Osteoblast (primary cell): ENCODE data around the gene FAM184A. TPM values are rescaled to one million over a fixed set of nuclear protein-coding genes. Genes with fewer than 3 reads are reported as not detected.
A peak's percentile ranks its signal among the peaks of the same experiment; 100 is the strongest.

Source experiments
- DNase-seq: peaks from one replicate; pipeline ENCODE4 v3.0.0; 2011; ENCODE audit warnings: low spot score, mixed read lengths; ENCODE audit not compliant: insufficient read length; ENCODE audit errors: missing footprints
- H2AFZ ChIP-seq: 2 replicates; pipeline ENCODE4 v1.6.0; 2011; ENCODE audit warnings: mild to moderate bottlenecking, low read length
- H3K27ac ChIP-seq: 2 replicates; pipeline ENCODE4 v1.5.1; 2011; ENCODE audit warnings: mild to moderate bottlenecking, low read depth, low read length, moderate library complexity
- H3K27me3 ChIP-seq: 2 replicates; pipeline ENCODE4 v1.6.0; 2012; ENCODE audit warnings: mild to moderate bottlenecking, control low read depth, inconsistent platforms, low read length, moderate library complexity; ENCODE audit not compliant: insufficient read depth
- H3K36me3 ChIP-seq: 2 replicates; pipeline ENCODE4 v1.5.1; 2011; ENCODE audit warnings: mild to moderate bottlenecking, low read length, control low read depth, moderate library complexity; ENCODE audit not compliant: insufficient read depth
- H3K4me1 ChIP-seq: 2 replicates; pipeline ENCODE4 v1.5.1; 2011; ENCODE audit warnings: mild to moderate bottlenecking, low read length, control low read depth, moderate library complexity; ENCODE audit not compliant: insufficient read depth
- H3K4me2 ChIP-seq: 2 replicates; pipeline ENCODE4 v1.6.0; 2011; ENCODE audit warnings: mild to moderate bottlenecking, low read length; ENCODE audit not compliant: insufficient read depth
- H3K4me3 ChIP-seq: fragments of 200-600 bp; sonication (generic); 3 replicates; pipeline ENCODE4 v1.5.1; 2012; ENCODE audit warnings: mild to moderate bottlenecking, low read length, inconsistent platforms; ENCODE audit not compliant: insufficient read depth
- H3K79me2 ChIP-seq: 2 replicates; pipeline ENCODE4 v1.6.0; 2012; ENCODE audit warnings: mild to moderate bottlenecking, low read length, control low read depth, inconsistent platforms; ENCODE audit not compliant: insufficient read depth
- H3K9me3 ChIP-seq: 2 replicates; pipeline ENCODE4 v1.5.1; 2011; ENCODE audit warnings: low read depth, low read length, control low read depth
- H4K20me1 ChIP-seq: 2 replicates; pipeline ENCODE4 v1.6.0; 2012; ENCODE audit warnings: mild to moderate bottlenecking, low read length, control low read depth; ENCODE audit not compliant: insufficient read depth
- CTCF ChIP-seq: IDR thresholded peaks from 2 replicates; pipeline ENCODE4 v1.5.1; 2011; ENCODE audit warnings: mild to moderate bottlenecking, low read depth, low read length, moderate library complexity; ENCODE audit errors: extremely low read depth
- total RNA-seq: library from RNA; depleted of rRNA; stranded (reverse); fragments of >200 nt; gene quantifications from 2 replicates; pipeline ENCODE4 v1.2.3, GENCODE V29; 2012

The FAM184A gene
- total RNA-seq, 1 donor, result 0.36 TPM

- H3K79me2 ChIP-seq, result no peaks in the 10 kb centered on the region
- H3K9me3 ChIP-seq, result no peaks in the 10 kb centered on the region
- H4K20me1 ChIP-seq, result no peaks in the 10 kb centered on the region
- peaks cover 15% of the 10 kb centered on the region for H3K4me1 ChIP-seq
- no peak overlapping the region for H2AFZ ChIP-seq
- H3K36me3 ChIP-seq, result no peaks in the 10 kb centered on the region
- no peak overlapping the region for H3K27ac ChIP-seq
- H3K4me2 ChIP-seq, result no peak overlapping the region
- H3K4me3 ChIP-seq, result no peak overlapping the region
- H3K27me3 ChIP-seq, result no peaks in the 10 kb centered on the region
- no peak for TF ChIP-seq CTCF
- no peak for DNase-seq
These were observed 47.1 kb upstream of the FAM184A start for GRCh38 chr6:119125576-119125975.

GRCh38 chr6:119124079-119124824 is 45.8 kb upstream of the FAM184A start:
- no peak for DNase-seq
- no peaks in the 10 kb centered on the region for H3K36me3 ChIP-seq
- no peaks in the 10 kb centered on the region for H4K20me1 ChIP-seq
- H3K79me2 ChIP-seq, result no peaks in the 10 kb centered on the region
- peaks cover 10% of the 10 kb centered on the region for H3K4me1 ChIP-seq
- no peak overlapping the region for H3K4me3 ChIP-seq
- no peak for TF ChIP-seq CTCF
- no peak overlapping the region for H3K27ac ChIP-seq
- no peak overlapping the region for H2AFZ ChIP-seq
- H3K27me3 ChIP-seq, result no peaks in the 10 kb centered on the region
- no peaks in the 10 kb centered on the region for H3K9me3 ChIP-seq
- no peak overlapping the region for H3K4me2 ChIP-seq

- DNase-seq, result no peak
- Histone ChIP-seq H3K36me3 (no peaks in the 10 kb centered on the region), H4K20me1 (no peaks in the 10 kb centered on the region), H3K79me2 (no peaks in the 10 kb centered on the region), H3K4me3 (no peak overlapping the region), H3K4me1 (peaks cover 8% of the 10 kb centered on the region), H2AFZ (peak overlapping the region; percentile 31), H3K4me2 (no peak overlapping the region), H3K27ac (no peak overlapping the region), H3K27me3 (no peaks in the 10 kb centered on the region), H3K9me3 (no peaks in the 10 kb centered on the region)
- TF ChIP-seq CTCF, result no peak
These were observed 43.9 kb upstream of the FAM184A start for GRCh38 chr6:119122336-119122735.

GRCh38 chr6:119121367-119121766 is 42.9 kb upstream of the FAM184A start:
- no peaks in the 10 kb centered on the region for H3K27me3 ChIP-seq
- no peak for TF ChIP-seq CTCF
- H2AFZ ChIP-seq, result no peak overlapping the region
- no peaks in the 10 kb centered on the region for H3K36me3 ChIP-seq
- no peaks in the 10 kb centered on the region for H3K9me3 ChIP-seq
- H4K20me1 ChIP-seq, result no peaks in the 10 kb centered on the region
- H3K4me2 ChIP-seq, result no peak overlapping the region
- no peak overlapping the region for H3K27ac ChIP-seq
- H3K4me1 ChIP-seq, result peaks cover 8% of the 10 kb centered on the region
- H3K79me2 ChIP-seq, result no peaks in the 10 kb centered on the region
- no peak for DNase-seq
- H3K4me3 ChIP-seq, result no peak overlapping the region
